ENCODE results near the gene SPATA45. TPM values are rescaled to one million over a fixed set of nuclear protein-coding genes. Genes with fewer than 3 reads are reported as not detected.
"Not testable (repeated sequence)": the region's sequence is repeated elsewhere in the genome, so short reads cannot be mapped to it uniquely, and the experiment has no call there.

SPATA45 gene
- total RNA-seq, 1 experiment from 2014 or later: not detected

DNA sequence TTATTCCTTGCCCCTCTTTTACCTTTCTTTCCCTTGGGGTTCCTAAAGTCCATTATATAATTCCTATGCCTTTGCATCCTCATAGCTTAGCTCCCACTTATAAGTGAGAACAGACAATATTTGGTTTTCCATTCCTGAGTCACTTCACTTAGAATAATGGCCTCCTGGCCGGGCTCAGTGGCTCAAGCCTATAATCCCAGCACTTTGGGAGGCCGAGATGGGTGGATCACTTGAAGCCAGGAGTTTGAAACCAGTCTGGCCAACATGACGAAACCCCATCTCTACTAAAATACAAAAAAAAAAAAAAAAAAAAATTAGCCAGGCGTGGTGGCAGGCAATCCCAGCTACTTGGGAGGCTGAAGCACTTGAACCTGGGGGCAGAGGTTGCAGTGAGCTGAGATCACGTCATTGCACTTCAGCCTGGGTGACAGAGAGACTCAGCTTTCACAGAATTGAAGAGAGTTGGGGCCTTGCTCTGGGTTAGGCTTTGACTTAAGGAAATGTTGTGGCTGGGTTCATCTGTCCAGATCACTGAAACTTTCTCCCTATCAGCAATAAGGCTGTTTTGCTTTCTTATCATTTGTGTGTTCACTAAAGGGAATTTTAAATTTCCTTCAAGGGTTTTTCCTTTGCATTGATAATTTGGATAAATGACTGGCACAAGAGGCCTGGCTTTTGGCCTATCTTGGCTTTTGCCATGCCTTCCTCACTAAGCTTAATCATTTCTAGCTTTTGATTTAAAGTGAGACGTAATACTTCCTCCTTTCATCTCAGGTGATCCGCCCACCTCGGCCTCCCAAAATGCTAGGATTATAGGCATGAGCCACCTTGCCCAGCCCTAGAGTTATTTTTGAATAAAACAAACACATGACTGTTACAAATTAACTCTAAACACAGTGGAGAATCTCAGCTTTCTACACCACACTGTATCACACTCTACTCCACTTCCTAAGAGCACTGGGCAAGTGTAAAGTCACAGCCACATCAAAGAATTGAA, 13.9 kb downstream of the SPATA45 start:
- DNase-seq (ENCODE audit: low read depth): not testable (repeated sequence)

DNA sequence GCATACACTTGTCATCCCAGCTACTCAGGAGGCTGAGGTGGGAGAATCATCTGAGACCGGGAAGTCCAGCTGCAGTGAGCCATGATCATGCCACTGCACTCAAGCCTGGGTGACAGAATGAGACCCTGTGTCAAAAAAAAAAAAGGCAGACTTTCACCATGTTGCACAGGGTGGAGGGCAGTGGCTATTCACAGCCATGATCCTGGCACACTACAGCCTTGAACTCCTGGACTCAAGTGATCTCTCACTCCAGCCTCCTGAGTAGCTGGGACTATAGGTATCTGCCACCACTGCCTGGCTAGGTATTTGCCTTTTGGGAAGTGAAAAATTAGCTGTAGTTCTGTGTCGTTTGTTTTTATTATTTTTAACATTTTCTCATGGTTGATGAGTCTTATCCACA, 19.1 kb downstream of the SPATA45 start:
- DNase-seq (ENCODE audit: low read depth): no peak

DNA sequence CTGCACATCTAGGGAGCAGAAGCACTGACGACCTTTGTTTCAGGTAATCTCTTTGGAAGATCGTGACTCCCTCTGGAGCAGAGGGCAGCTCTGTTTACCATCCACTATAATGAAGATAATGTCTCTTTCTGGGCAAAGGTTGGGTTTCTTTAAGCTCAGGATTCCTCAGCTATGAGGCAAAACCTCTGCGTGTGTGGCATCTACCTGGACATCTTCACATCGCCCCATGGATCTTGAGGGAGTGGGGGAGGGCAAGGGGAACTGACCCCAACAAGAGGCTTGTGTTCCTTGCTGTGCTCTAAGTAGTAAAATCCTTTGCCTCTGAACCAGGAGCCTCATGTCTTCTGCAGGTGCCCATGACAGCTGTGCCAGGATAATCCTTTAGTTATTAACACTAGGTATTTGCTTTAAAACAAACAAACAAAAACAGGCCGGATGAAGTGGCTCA, 19.6 kb downstream of the SPATA45 start:
- DNase-seq (ENCODE audit: low read depth): no peak

DNA sequence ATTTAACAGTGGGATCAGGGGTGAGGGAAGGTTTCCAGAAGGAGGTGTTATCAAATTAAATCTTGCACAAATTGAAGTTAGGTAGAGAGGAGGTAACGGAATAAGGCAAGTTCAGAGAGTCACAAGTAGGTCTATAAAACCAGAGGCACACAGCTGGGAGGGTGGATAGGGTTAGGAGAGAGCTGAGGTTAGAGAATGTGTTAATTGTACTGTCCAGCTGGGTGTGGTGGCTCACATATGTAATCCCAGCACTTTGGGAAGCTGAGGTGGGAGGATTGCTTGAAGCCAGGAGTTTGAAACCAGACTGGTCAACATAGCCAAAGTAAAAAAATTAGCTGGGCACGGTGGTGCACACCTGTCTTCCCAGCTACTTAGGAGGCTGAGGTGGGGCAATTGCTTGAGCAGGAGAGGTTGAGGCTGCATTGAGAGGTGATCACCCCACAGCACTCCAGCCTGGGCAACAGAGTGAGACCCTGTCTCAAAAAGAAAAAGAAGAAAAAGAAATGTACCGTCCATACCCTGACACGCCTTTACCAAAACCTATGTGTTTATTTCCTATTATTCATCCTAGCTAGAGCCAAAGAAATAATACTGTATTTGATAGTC, 20.2 kb downstream of the SPATA45 start:
- no peak for DNase-seq (ENCODE audit: low read depth)

DNA sequence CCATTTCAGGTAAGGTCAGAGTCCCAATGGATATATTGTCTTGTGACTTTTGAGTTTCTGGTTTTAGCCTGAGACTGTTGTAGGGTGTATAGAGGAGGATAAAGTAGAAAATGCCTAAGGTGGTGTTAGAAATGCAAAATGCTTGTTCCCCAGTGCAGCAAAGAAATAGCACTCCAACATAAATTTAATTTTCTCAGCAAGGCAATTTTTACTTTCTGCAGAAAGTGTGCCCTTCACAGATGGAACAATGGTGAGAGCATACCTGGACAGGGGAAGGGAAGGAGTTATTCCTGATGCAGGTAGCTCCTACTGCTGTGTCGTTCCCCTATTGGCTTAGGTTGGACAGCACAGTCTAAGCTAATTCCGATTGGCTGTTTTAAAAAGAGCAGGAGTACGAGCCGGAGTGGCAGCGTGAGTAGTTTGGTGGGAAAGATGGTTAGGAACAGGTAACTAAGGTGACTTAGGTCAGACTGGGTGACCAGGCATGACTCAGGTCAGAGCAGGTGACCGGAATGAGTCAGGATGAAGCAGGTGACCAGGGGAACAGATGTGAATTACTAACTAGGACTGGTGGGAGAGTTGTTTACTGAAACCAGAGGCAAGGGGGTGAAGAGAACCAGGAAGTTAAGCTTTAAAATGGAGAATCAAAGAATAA, 21.5 kb downstream of the SPATA45 start:
- no peak for DNase-seq (ENCODE audit: low read depth)

DNA sequence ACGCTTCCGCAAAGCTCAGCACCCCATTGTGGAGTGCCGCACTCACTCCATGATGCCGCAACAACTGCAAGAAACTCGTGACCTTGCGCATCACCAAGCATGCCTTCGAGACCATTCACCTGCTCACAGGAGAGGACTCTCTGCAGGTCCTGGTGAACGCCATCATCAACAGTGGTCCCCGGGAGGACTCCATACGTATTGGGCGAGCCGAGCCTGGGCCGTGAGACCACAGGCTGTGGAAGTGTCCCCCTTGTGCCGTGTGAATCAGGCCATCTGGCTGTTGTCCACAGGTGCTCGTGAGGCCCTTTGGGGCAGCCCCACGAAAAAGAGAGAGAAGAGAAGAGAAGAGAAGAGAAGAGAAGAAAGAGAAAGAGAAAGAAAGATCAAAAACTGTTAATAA, 23.2 kb downstream of the SPATA45 start:
- no peak for DNase-seq (ENCODE audit: low read depth)

DNA sequence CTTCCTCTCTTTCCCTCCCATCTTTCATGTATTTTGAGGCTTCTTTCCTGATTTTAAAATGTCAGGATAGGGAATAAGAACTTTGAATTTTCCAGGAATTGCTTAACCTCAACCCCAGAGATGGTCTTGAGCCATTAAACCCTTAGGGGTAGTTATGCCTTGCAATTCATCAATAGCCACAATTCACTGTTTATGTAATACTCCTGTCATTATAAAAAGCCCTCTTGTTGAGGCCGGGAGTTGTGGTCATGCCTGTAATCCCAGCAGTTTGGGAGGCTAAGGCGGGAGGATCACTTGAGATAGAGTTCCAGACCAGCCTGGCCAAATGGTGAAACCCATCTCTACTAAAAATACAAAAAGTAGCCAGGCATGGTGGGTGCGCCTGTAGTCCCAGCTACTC, 24.5 kb downstream of the SPATA45 start:
- no peak for DNase-seq (ENCODE audit: low read depth)

DNA sequence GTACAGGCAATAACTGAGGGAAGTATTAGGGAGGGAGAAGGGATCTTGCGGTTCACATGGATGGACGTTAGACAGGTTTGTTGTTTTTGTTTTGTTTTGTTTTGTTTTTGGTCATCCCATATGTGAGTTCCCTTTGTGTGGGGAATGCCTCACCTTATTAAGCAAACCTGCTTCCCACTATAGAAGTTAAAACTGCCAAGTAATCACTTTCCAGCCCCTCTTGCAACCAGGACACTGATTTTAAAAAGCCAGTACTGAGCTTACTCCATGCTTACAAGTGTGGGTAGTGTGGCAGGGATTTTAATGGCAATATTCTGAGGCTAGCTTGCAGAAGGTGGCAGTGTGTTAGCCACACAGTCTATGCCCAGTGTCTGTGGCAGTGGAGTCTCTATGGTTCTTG, 26.5 kb downstream of the SPATA45 start:
- DNase-seq (ENCODE audit: low read depth): no peak

DNA sequence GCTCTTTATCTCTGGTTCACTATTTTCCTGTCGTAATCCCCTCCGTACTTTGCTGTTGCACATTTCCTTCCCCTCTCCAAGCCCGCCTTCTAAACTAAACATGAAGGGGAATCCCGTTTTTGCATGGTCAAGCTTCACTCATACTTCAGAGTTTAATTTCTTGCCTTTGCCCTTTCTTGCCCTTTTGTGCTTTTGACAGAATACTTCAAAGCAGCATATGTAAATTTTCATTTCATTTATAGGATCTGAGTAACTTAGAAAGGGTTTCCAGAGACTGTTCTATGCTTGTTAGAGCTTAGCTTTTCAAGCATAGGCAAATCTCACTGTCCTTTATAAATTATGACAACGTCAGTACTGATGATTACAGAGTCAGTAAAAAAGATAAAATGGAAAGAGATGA, 27.7 kb downstream of the SPATA45 start:
- no peak for DNase-seq (ENCODE audit: low read depth)

DNA sequence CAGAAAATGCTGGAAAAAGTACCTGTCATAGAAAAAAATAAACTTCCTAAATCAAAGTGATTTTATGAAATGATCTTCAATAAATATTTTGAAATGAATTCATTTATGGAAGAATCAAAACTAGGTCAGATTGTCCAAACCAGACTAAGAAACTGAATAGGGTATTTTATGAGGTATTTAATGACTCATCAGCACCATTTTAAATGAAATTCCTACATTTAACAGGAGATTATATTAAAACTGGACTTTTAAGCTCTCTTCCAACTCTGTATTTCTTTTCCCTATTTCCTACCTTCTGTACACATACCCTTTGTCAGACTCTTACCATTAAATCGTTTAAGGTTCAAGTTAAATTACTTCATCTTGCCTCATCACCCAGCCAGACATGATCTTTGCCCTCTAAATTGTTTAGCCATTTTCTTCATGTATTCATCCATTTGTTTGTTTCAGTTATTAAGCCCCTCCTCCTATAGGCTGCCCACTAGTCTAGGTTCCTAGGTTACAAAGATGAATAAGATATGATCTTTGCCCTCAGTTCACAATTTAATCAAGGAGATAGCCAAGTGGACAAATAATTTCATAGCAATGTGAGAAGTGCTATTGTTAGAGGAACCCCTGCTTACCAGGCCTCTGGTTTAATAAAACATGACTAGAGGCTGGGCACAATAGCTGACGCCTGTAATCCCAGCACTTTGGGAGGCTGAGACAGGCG, 30.7 kb downstream of the SPATA45 start:
- peak; percentile 9 for DNase-seq (ENCODE audit: low read depth)

DNA sequence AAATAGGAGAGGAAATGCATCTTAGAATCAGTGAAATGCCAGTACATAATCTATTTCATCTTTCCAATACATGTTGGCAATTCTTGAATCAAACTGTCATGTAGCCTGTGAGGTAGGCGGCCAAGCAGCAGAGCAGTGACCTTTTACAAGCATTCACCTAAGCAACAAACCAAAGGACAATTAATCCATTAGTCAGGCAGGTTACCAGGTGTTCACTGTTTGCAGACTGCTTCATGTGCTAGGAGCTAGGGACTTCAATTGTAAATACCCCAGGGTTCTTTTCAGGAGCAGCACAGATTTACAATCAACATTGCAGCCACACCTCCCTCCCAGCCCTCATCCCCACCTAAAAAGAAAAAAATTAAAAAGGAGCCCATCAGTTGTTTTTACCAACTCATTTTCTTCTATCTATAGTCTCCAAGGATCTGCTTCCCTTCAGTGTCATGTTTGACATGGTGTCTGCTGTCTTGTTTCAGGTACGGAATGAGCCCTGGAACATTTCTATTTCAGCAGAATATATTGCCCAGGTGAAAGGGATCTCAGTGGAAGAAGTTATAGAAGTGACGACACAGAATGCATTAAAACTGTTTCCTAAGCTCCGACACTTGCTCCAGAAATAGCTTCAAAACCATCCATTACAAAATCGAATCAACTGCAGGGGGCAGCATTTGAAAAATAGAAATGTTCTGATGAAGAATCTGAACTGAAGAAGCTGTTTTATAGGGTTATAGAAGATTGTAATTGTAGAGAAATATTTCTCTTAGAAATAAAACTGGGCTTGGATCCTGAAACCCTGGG, 32.7 kb downstream of the SPATA45 start:
- DNase-seq (ENCODE audit: low read depth): peak; percentile 14

DNA sequence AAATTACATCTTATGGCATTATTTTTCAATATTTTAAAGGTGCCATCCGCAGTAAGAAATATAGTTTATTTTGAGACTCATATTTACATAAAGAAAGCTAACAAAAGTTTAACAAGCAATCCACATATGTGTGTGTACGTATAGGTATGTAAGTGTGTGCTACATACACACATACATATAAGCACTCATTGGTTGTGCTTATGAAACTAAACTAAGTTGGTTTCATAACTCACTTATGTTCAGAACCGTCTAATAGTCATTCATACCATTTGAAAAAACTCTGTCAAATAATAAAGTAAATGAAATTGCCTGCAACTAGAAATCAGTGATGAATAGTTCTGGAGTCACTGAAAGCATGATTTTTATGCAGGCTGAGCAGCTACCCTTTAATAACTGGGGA, 41.7 kb downstream of the SPATA45 start:
- no peak for DNase-seq (ENCODE audit: low read depth)

DNA sequence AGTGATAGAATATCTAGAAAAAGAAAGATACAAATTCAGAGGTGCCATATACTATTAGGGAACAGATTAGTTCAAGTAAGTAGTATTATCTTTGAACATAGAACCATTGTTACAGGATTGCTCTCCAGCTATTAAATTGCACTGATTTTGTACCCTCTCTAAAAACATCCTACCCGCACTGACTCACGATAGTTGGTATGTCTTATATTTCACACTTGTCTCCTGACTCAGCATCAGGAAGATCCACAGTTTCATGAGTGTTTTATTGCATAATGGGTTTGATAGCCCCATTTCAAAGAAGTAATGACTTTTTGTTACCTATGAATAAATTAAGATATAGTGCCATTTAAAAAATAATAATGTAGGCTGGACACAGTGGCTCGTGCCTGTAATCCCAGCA, 49.8 kb downstream of the SPATA45 start:
- peak; percentile 15 for DNase-seq (ENCODE audit: low read depth)

DNA sequence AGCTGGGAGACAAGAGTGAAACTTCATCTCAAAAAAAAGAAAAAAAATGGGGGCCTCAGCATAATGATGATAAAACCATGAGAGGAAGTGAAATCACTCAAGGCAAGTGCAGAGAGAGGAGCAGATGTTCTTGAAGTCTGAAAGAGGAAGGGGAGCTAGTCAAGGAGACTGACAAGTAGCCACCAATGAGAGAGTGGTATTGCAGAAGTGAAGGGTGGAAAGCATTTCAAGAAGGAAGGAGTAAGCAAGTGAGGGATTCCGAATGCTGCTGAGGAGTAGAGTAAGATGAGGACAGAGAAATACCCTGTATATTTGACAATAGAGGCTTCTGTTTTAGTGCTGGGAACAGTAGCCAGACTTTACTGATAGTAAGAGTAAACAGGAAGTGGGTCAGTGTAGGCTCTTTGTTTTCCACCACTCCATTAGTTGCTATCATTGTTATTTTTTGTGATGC, 52.9 kb downstream of the SPATA45 start:
- DNase-seq (ENCODE audit: low read depth): peak; percentile 12

DNA sequence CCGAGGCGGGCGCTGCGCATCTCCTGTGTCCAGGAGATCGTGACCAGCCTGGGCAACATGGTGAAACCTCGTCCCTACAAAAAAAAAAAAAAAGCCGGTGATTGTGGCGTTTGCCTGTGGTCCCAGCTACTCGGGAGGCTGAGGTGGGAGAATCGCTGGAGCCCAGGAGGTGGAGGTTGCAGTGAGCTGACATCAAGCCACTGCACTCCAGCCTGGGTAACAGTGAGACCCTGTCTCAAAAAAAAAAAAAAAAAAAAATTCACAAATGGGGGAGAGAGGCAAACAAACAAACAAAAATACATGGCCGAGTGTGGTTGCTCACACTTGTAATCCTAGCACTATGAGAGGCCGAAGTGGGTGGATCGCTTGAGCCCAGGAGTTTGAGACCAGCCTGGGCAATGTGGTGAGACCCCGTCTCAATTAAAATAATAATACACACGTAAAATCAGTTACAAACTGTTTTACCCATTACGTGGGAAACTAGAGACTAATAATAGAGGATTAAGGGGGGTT, 55.0 kb downstream of the SPATA45 start:
- no peak for DNase-seq (ENCODE audit: low read depth)

DNA sequence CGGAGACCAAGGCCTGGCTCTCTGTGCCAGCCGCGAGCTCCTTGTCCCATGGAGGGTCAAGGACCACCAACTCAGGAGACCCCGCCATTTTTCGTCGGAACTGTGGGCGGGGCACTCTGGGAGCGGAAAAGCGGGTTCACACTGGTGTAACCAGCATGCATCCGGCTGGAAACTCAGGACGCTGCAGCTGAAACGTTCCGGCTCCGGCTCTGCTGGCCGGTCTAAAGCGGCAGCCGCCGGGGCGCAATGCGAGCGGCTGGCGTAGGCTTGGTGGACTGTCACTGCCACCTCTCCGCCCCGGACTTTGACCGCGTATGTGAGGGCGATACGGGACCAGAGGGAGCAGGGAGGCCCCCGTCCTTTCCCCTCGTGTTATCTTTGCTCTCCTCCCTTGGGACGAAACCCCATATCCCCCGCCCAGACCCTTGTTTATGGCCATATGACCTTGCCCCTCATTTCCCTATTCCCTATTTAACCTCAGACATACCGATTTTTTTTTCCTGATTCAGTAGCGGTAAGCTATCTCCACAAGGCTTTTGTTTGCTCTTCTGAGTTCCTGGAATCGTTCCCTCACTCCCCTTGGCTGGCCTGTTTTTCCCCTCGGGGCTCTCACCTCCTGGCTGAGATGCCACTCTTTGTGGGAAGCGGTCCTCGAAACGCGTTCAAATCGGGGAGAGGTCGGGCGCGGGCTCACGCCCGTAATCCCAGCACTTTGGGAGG, 55.6 kb downstream of the SPATA45 start, which contains the start of the genes NSL1 and TATDN3:
Gene NSL1, minus strand, starts transcription at position 102 of the 720 bp plus-strand sequence. Its CDS starts 14 bp downstream, at position 88.
Gene TATDN3, plus strand, starts transcription at position 219 of the 720 bp plus-strand sequence. Its CDS starts 28 bp downstream, at position 247.
- DNase-seq (ENCODE audit: low read depth): peak; percentile 89

DNA sequence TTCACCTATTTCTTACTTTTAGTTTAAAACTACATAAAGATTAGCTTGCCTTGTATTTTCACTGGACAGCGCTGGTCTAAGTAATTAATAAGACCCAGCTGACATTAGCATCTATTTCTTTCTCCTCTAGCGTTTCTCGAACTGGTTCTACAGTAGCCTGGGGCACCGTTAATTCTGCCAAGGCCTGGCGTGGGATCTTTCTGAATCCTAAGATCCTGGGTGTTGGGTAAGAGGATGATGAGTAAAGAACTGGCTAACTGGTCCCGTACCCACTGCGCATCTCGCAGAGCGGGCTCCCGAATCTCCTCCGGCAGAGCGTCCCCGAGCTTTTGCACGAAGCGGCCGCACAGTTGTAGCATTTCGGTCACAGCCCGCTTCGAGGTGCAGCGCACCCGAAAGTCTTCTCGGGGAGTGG, 56.2 kb downstream of the SPATA45 start:
- DNase-seq (ENCODE audit: low read depth): peak; percentile 78

DNA sequence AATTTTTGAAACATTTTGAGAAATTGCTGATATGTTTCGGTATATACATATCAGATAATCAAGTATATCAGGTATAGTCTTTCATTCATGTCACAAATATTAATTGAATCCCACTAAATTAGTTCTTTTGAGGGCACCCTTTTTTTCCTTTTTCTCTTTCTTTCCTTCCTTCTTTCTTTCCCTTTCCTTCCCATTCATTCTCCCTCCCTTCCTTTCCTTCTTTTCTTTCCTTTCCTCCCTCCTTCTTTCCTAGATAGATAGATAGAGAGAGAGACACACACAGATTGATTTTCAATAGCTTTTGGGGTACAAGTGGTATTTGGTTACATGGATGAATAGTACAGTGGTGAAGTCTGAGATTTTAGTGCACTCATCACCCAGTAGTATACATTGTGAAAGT, 61.6 kb downstream of the SPATA45 start:
- no peak for DNase-seq (ENCODE audit: low read depth)

DNA sequence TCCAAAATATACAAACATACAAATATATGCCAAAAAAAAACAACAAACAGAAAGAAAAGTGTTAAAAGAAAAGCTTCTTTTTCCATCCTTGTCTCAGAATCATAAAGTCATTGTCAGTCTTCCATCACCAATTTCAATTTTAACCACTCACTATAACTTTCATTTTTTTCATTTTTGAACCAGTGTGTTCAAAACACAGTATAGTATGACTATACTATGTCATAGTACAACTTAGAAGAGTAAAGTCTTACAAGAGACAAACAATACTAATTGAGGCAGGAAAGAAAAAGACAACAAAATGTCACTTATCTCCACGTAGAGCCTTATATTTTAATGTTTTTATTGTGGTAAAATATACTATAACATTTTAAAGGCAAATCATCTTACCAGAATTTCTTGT, 63.5 kb downstream of the SPATA45 start:
- no peak for DNase-seq (ENCODE audit: low read depth)
